ENCODE results near the gene CEACAM18. TPM values are rescaled to one million over a fixed set of nuclear protein-coding genes. Genes with fewer than 3 reads are reported as not detected.
"Not testable (repeated sequence)": the region's sequence is repeated elsewhere in the genome, so short reads cannot be mapped to it uniquely, and the experiment has no call there.

The CEACAM18 gene
- total RNA-seq, 1 experiment from 2014 or later, result not detected

DNA sequence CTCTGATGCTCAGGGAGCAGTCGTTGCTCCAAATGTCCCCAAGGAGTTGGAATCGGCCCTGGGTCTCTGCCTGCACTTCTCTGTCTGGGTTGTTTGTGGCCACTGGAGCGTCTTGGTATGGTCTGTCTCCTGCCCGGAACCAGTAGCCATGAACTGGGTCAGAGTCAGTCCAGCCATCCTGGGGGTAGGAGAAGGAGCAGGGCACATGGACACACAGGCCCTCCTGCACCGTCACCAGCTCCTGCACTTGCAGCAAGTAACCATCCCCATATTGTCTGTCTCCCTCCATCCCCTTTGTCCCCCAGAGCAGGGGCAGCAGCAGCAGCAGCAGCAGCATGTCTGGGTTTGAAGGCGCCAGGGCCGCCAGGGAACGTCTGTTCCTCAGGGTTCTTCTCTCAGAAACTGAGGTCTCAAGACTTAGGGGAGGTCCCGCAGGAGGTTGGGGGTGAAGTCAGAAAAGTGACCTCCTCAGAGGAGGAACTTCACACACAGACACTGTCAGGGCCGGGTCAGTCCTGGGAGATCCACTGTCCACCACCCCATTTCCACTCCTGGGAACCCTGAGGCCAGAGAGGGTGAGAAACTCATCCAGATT lies 20.2 kb upstream of the CEACAM18 start, which contains the start of gene SIGLEC8:
Gene SIGLEC8, minus strand, starts transcription at position 404 of the 595 bp plus-strand sequence. Its CDS starts 67 bp downstream, at position 337.
- Histone ChIP-seq H3K36me3 (no peaks in the 10 kb centered on the region), H3K4me3 (no peak within 1 kb of the TSS)

DNA sequence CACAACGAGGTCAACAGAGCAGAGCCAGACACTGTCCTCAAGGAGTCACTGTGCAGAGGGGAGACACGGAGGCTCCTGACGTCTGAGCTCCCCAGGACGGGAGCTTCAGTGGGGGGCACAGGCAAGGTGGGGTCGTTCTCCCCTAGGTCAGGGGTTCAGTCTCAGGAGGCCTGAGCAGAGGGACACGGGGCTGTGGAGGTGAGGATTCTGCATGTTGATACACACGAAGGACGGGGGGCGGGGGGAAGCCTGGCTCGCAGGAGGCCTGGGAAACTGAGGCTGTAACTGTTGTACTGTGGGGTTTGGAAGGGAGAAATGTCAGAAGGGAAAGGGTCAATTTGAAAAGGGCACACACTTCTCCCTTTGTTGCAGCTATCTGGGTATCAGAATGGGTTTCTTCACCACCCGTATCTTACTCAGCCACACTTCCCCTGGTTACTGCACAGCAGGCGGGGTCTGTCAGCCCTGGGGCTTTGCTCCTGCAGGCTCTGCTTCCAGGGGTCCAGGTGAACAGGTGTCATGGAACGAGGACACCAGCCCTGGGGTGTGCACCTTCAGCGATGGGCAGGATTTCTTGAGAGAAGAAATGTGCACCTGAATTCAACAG lies 19.3 kb upstream of the CEACAM18 start:
- no peak for DNase-seq
- H3K4me3 ChIP-seq, result no peak overlapping the region
- H3K9me3 ChIP-seq, result no peaks in the 10 kb centered on the region
- H3K36me3 ChIP-seq, result no peaks in the 10 kb centered on the region
- H3K27me3 ChIP-seq, result peaks cover 10% of the 10 kb centered on the region; the same call in 1 of the 2 replicates

More for the DNA sequence above, 20.2 kb upstream of the CEACAM18 start, which contains the start of gene SIGLEC8:
- peaks cover 10% of the 10 kb centered on the region; the same call in 1 of the 2 replicates for H3K27me3 ChIP-seq
- no peaks in the 10 kb centered on the region for H3K9me3 ChIP-seq
- DNase-seq, result no peak

DNA sequence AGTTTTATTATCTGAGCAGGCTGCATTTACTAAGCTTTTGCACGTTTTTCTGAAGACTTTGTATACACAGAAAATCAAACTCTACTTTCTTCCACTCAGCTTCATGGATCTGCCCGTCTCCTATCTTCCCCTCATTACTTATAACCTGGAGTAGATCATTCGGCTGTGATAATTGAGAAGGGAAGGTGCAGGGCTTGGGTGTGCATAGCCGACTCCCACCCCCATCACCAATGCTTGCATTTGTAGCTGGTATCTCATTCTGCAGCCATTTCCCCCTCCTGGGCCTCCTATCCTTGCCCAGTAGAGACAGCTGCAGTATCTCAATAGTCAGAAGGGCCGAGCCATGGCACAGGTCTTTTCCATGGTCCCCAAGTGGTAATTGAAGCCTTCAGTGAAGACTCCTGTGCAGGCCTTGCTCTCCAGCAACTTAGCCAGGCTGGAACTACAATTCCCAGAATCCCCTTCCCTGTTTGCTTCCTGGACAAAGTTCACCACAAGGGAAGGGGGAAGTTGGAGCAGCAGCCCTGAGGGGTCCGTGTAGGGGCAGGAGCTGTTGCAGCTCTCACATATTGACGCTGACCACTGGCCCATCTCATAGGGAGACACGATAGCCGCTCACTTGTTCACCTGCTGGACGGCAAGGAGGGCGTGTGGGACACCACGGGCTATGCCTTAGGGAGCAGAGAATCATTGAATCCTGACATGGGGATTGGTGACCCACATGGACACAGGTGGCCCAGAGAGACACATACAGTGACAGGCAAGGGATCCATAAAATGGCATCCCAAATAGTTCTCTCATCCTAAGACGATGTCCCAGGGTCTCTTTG lies 18.0 kb upstream of the CEACAM18 start:
- Histone ChIP-seq H3K4me3 (no peak overlapping the region), H3K36me3 (no peaks in the 10 kb centered on the region), H3K27me3 (peaks cover 16% of the 10 kb centered on the region), H3K9me3 (no peaks in the 10 kb centered on the region)
- no peak for DNase-seq

DNA sequence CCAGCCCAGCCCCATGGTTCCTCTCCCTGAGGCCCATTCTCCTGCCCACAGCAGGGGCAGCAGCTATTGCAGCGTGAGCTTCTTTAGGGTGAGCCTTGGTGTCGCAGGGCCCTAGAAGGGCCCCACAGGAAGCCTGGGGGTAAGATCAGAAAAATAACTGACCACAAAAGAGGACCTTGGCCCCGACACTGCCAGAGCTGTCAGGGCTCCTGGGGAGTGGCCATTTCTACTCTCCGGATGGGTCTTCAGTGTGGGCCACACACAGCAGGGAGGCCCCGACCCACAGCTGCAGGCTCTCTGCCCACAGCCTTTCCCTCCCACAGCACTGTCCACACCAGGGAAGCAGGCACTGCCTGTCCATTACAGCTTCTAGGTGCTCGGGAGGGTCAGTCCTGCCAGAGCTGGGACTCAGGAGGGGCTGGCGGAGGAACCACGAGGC lies 16.6 kb upstream of the CEACAM18 start:
- DNase-seq, result no peak
- Histone ChIP-seq H3K36me3 (no peaks in the 10 kb centered on the region), H3K9me3 (no peaks in the 10 kb centered on the region), H3K4me3 (no peak overlapping the region), H3K27me3 (peaks cover 25% of the 10 kb centered on the region)

DNA sequence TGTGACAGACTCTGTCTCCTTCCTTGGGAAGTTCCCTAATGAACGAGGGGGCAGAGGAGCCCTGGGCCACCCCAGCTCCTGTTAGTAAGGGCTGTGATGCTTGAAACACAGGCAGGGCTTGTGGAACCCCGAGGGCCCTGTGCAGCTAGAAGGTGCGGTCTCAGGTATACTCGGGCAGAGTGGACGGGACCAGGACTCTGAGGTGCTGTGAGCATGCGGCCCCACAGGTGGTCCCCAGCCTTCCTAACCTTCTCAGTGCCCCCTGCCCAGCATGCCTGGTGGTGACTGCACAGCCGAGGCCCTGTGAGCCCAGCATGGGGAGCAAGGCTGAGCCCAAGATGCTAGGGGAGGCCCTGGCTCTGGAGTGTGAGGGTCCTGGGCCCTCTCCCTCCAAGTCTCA lies 16.1 kb upstream of the CEACAM18 start:
- no peak for DNase-seq

DNA sequence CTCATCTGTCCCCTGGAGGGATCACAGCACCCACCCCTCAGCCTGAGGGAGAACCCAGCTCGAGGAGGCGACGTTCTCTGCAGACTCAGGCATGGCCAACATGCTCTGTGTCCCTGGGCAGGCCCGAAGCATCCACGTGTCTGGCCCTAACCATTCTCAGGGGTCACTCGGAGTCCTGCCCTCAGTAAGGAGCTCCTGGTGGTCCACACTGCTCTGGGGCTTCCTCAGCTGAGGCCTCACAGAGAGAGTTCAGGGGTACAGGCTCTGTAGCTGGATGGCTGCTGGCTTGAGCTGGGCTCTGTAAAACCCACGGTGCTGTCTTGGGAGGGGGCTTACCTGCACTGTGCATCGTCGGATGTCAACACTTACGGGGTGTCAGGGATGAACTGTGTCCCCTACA lies 15.7 kb upstream of the CEACAM18 start:
- no peak for DNase-seq
- Histone ChIP-seq H3K36me3 (no peaks in the 10 kb centered on the region), H3K27me3 (peaks cover 25% of the 10 kb centered on the region), H3K9me3 (no peaks in the 10 kb centered on the region), H3K4me3 (no peak overlapping the region)

More for the DNA sequence above, 16.1 kb upstream of the CEACAM18 start:
- Histone ChIP-seq H3K4me3 (no peak overlapping the region), H3K36me3 (no peaks in the 10 kb centered on the region), H3K9me3 (no peaks in the 10 kb centered on the region), H3K27me3 (peaks cover 25% of the 10 kb centered on the region)

DNA sequence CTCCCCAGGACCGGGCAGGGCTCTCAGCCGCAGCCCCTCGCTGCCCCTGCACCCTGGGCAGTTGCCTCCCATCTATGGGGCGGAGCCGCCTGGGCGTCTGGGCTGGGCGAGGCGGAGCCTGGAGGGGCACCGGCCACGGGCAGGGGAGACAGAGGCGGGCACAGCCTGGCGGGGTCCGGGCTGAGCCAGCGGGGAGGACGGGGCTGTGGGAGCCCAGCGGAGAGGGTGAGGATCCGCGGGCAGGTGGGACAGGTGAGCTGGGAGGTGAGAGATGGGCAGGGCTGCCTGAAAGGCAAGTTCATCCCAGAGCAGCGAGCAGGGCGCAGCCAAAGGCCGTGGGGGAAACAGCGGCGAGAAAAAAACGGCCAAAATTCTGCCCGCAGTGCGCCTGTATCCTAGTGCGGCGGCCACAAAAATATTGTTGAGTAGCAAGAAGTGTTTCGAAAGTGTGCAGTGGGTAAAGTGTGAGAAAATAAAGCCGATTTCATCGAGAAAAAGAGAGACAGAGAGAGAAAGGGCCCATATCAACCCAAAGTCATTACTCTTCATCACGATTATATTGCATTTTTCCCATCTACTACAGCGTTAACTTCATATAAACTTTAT lies 14.3 kb upstream of the CEACAM18 start:
- not testable (repeated sequence) for H3K36me3 ChIP-seq

DNA sequence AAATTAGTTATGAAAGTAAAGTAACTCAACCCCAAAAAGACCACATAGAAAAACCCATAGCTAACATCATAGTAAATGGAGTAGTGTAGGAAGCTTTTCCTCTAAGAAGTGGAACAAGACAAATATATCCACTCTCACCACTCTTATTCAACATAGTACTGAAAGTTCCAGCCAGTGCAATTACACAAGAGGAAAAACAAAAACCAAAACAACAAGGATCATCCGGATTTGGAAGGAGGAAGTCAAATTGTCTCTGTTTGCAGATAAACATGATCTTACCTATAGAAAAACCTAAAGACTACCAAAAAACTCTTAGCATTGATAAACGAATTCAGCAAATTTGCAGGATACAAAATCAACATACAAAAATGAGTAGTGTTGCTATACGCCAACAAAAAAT lies 11.6 kb upstream of the CEACAM18 start:
- no peaks in the 10 kb centered on the region for H3K9me3 ChIP-seq
- DNase-seq, result no peak
- no peaks in the 10 kb centered on the region for H3K36me3 ChIP-seq
- no peak overlapping the region for H3K4me3 ChIP-seq
- peaks cover 17% of the 10 kb centered on the region for H3K27me3 ChIP-seq

More for the DNA sequence above, 14.3 kb upstream of the CEACAM18 start:
- H3K27me3 ChIP-seq, result peaks cover 17% of the 10 kb centered on the region
- not testable (repeated sequence) for H3K9me3 ChIP-seq, DNase-seq, H3K4me3 ChIP-seq

DNA sequence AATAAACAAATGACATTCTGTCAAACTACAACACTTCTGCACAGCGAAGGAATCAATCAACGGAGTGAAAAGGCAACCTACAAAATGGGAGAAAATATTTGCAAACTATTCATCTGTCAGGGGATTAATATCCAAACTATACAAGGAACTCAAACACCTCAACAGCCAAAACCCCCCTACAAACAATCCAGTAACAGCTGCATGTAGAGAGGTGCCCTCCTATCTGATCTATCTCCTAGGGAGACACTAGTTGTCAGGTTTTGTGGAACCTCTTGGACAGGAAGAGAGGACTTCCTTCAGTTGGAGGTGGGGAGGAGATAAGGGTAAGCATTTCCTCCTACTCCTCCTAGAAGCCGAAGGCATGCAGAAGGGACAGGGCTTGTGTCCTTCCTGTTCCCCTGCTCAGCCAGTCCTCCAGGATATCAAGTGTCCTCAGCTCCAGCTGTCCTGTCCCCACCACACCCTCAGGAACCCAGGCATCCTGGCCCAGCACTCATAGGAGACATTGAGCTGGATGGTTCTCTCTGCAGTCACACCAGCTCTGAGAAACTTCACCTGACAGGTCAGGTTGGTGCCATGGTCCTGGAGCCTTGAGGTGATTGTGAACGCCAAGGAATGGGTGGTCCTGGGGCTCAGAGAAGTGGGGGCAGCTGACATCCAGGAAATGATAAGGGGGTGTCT lies 10.3 kb upstream of the CEACAM18 start:
- Histone ChIP-seq H3K27me3 (peaks cover 20% of the 10 kb centered on the region), H3K4me3 (no peak overlapping the region), H3K9me3 (no peaks in the 10 kb centered on the region), H3K36me3 (no peaks in the 10 kb centered on the region)
- DNase-seq, result no peak

DNA sequence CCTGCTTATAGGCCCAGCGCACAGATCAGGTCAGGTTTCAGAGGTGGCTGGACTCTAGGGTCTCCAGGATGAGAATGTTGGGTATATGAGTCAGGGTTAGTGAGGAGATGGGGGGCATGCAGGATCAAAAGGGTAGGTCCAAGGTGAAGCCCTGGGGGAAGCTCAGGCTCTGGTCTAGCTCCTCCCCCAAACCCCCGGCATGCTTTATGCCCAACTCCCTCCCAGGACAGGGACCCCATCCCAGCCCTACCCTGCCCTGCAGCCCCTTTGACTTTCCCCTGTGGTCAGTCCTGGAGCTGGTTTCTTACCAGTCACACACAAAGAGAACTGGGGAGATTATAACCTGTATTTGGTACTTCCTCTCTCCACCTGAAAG lies 9.8 kb upstream of the CEACAM18 start:
- Histone ChIP-seq H3K27me3 (peaks cover 18% of the 10 kb centered on the region), H3K36me3 (no peaks in the 10 kb centered on the region)
- no peak for DNase-seq

DNA sequence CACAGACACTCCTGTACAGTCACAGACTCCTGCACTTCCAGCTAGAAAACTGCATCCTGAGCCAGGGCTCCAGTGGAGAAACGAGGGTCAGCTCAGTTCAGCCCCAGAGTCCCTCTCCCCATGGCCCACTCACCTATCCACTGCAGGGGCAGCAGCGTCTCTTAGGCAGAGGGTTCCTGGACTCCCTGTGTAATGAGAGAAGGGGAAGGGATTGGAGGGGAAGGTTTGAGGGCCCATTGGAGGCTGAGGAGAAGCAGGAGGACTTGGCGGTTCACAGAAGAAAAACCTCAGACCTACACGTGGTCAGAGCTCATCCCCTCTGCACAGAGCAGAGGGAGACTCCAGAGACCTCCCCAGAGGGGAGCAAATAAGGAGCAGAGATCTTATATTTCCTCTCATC lies 9.2 kb upstream of the CEACAM18 start:
- no peak for DNase-seq
- Histone ChIP-seq H3K4me3 (no peak overlapping the region), H3K27me3 (peaks cover 18% of the 10 kb centered on the region), H3K9me3 (no peaks in the 10 kb centered on the region), H3K36me3 (no peaks in the 10 kb centered on the region)

More for the DNA sequence above, 9.8 kb upstream of the CEACAM18 start:
- Histone ChIP-seq H3K9me3 (no peaks in the 10 kb centered on the region), H3K4me3 (no peak overlapping the region)

DNA sequence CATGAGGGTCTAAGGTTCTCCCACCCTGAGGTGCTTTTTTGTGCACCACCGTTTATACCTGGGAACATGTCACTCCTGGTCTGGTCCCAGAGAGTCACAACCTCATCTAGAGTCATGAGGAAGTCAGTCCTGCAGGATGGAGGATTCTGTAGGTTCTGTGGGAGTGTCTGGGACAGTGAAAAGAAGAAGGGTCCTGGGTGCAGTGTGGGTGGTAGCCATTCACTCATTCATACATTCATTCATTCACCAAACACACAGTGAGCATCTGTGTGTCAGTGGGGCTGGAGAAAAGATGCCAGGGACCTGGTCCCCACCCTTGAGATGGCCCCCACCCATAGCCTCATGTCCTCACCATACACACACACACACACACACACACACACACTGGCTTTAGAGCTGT lies 8.7 kb upstream of the CEACAM18 start:
- no peak for DNase-seq
- Histone ChIP-seq H3K27me3 (peaks cover 20% of the 10 kb centered on the region), H3K36me3 (no peaks in the 10 kb centered on the region), H3K9me3 (no peaks in the 10 kb centered on the region), H3K4me3 (no peak overlapping the region)

DNA sequence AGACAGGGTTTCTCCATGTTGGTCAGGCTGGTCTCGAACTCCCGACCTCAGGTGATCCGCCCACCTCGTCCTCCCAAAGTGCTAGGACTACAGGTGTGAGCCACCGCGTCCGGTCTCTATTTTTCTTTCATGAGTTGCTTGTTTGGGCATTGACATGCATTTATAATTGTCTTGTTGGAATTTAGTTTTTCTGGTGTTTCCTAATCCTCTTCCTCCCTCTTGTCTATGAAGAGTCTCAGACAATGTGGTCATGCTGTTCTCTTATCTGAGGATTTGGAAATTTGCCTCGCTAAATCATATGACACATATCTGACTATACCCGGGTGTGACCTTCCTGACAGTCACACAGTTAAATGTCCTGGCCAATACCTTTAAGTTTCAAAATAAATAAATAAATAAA lies 7.4 kb upstream of the CEACAM18 start:
- Histone ChIP-seq H3K27me3 (peaks cover 11% of the 10 kb centered on the region; the same call in 1 of the 2 replicates), H3K36me3 (no peaks in the 10 kb centered on the region), H3K9me3 (no peaks in the 10 kb centered on the region), H3K4me3 (no peak overlapping the region)
- DNase-seq, result no peak

DNA sequence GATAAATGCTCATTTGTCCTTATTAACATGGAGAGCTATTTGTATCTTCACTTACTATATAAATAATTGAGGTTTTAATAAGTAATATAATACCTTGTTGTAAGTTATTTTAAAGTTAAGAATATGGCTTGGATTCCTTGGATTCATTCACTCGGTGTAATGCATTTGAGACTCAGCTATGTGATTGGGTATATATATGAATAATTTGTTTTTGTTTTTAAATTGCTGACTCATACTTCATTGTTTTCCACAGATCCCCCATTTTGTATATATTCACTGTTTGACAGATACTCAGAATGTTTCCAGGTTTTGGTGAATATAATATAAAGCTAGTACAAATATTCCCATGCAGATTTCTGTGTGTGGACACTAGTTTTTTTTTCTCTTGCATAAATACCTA lies 6.8 kb upstream of the CEACAM18 start:
- Histone ChIP-seq H3K36me3 (no peaks in the 10 kb centered on the region), H3K27me3 (peaks cover 7% of the 10 kb centered on the region; the same call in 1 of the 2 replicates), H3K4me3 (no peak overlapping the region), H3K9me3 (no peaks in the 10 kb centered on the region)
- DNase-seq, result no peak

DNA sequence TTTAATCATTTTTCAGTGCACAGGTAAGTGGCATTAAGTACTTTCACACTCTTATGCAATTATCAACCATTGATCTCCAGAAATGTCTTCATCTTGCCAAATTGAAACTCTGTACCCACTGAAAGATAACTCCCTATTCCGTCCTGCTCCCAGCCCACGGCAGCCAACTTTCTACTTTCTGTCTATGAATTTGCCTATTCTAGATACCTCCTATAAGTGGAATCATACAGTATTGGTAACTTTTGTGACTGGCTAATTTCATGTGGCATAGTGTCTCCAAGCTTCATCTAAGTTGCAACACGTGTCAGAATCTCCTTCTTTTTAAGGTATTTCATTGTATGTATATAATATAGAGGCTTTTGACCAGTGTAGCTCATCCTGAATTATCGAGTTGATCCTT lies 5.7 kb upstream of the CEACAM18 start:
- no peaks in the 10 kb centered on the region for H3K9me3 ChIP-seq
- no peak for DNase-seq
- H3K4me3 ChIP-seq, result no peak overlapping the region
- no peaks in the 10 kb centered on the region for H3K36me3 ChIP-seq
- peaks cover 6% of the 10 kb centered on the region; the same call in 1 of the 2 replicates for H3K27me3 ChIP-seq

DNA sequence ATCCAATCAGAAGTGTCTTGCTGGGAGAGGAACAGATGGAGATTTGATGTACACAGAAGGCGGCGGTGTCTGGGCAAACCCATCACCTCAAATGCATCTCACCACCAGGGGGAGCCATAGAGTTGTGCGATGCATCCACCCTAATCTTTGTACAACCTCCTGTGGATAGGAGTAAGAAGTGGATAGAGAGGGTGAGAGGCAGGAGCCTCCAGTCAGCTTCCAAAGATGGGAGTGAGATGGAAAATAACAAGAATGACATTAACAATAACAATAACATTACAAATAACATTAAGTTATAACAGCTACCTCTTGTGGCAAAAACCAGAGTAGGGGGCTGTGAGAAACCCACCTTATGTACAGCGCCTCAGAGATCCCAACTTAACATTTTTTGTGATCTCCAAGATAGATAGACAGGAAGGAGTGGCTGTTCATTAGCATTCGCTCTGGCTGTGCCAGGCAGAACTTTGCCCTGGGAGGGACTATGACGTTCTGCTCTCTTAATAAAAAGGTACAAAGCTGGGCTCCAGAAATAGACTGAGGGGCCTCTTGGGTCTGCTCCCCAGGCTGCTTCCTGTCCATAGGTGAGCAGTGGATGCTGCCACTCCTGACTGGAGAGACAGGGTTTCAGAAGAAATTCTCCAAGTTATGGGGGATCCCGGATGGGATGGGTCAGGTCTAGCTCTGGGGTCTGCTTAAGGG lies 5.2 kb upstream of the CEACAM18 start:
- Histone ChIP-seq H3K27me3 (peaks cover 8% of the 10 kb centered on the region; the same call in 1 of the 2 replicates), H3K4me3 (no peak overlapping the region), H3K36me3 (no peaks in the 10 kb centered on the region), H3K9me3 (no peaks in the 10 kb centered on the region)
- DNase-seq, result peak; percentile 50
